MCF 10A (cell line): Measurements from ENCODE around the gene GIT2. TPM values are rescaled to one million over a fixed set of nuclear protein-coding genes. Genes with fewer than 3 reads are reported as not detected.
"Not testable (repeated sequence)": the region's sequence is repeated elsewhere in the genome, so short reads cannot be mapped to it uniquely, and the experiment has no call there.

Source experiments
- BruUV-seq: library from RNA; stranded (reverse); fragments of 400-500 nt; replicated peaks from 2 replicates; lab custom pipeline; 2021; lab: Mats Ljungman, UMichigan
- CTCF ChIA-PET: fragments of 300-600 bp; sonication (Branson Sonifier 250); formaldehyde crosslinking; extraction: SDS; loops from one replicate; lab custom pipeline; 2021; ENCODE audit warnings: antibody characterized with exemption, inconsistent platforms; lab: Yijun Ruan, JAX
- POLR2A ChIA-PET: fragments of 300-600, 350-650 bp; sonication (Branson Sonifier 250); formaldehyde crosslinking; extraction: SDS; loops from one replicate; lab custom pipeline; 2020; ENCODE audit warnings: antibody characterized with exemption, inconsistent platforms; lab: Yijun Ruan, JAX
- DNase-seq: peaks from one replicate; pipeline ENCODE4 v3.0.0-alpha.2; 2018; ENCODE audit not compliant: unreplicated experiment
- H3K27ac Mint-ChIP-seq: one replicate; pipeline ENCODE4 v1.8.0; 2022; ENCODE audit warnings: mild to moderate bottlenecking, low read depth, mixed read lengths; ENCODE audit not compliant: unreplicated experiment
- H3K27me3 Mint-ChIP-seq: one replicate; pipeline ENCODE4 v1.8.0; 2022; ENCODE audit warnings: mixed read lengths; ENCODE audit not compliant: insufficient read depth, unreplicated experiment
- H3K36me3 Mint-ChIP-seq: one replicate; pipeline ENCODE4 v1.8.0; 2022; ENCODE audit warnings: mild to moderate bottlenecking, moderate library complexity, mixed read lengths; ENCODE audit not compliant: insufficient read depth, unreplicated experiment
- H3K4me1 Mint-ChIP-seq: one replicate; pipeline ENCODE4 v1.8.0; 2022; ENCODE audit warnings: mixed read lengths; ENCODE audit not compliant: insufficient read depth, unreplicated experiment
- H3K4me3 Mint-ChIP-seq: one replicate; pipeline ENCODE4 v1.8.0; 2022; ENCODE audit warnings: mild to moderate bottlenecking, moderate library complexity, mixed read lengths; ENCODE audit not compliant: unreplicated experiment
- H3K9me3 Mint-ChIP-seq: one replicate; pipeline ENCODE4 v1.8.0; 2022; ENCODE audit warnings: mixed read lengths; ENCODE audit not compliant: unreplicated experiment
- intact Hi-C: fragments of 100-400 bp; cut with micrococcal nuclease; formaldehyde crosslinking; loops from 2 replicates; pipeline ENCODE4 v1.14.1; 2022
- total RNA-seq: library from RNA; stranded (reverse); gene quantifications from 2 replicates; pipeline ENCODE4 v1.2.3, GENCODE V29; 2022
- TF ChIP-seq, protein P1 (sequence below): fragments of 200-600 bp; IDR thresholded peaks from one replicate; pipeline ENCODE4 v1.8.0; 2022; ENCODE audit warnings: antibody characterized with exemption, mild to moderate bottlenecking; ENCODE audit not compliant: unreplicated experiment

The GIT2 gene
- total RNA-seq, 1 experiment from 2014 or later, result 30.0 TPM

DNA sequence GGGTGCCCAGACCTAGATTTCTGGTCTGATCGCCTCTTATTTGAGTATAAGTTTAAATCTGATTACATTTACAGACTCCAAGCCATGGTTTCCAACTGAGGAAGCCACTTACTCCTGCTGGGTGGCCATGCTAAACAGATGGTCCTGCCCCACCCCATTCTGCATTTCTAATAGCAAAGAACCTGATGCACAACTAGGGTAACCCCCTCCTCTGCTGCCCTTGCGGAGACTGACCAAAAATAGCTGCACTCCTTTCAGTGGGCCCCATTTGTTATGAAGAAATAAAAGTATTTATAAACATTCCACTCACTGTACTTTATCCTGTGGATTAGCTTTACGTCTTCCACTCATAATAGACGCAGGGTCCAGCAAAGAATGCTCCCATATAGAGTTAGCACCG is 6.8 kb downstream of the GIT2 start:
- POLR2A ChIA-PET, result interaction anchor here (0.5 kb wide), 1 partner anchor 93 kb away, joined by 3 read pairs; no protein-coding TSS in a partner anchor
- peaks cover 3% of the 10 kb centered on the region for H3K4me1 Mint-ChIP-seq

DNA sequence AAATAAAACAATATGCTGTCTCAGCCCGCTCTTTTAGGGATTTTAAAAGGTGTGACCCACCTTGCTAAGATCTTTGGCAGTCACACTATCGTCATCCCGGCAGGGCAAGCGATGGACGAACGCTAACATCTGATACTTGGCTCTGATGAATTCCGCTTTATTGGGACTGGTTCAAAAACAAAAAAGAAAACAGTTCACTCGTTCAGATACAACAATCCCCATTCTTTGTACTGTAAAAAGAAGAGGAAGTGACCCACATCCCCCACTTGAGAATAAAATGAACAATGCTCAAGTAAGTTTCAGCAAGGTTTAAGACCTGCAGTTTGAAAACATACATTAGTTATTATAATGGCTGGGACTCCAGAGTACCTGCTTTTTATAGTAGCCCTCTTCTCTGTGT is 7.3 kb downstream of the GIT2 start:
- TF ChIP-seq, protein P1, sequence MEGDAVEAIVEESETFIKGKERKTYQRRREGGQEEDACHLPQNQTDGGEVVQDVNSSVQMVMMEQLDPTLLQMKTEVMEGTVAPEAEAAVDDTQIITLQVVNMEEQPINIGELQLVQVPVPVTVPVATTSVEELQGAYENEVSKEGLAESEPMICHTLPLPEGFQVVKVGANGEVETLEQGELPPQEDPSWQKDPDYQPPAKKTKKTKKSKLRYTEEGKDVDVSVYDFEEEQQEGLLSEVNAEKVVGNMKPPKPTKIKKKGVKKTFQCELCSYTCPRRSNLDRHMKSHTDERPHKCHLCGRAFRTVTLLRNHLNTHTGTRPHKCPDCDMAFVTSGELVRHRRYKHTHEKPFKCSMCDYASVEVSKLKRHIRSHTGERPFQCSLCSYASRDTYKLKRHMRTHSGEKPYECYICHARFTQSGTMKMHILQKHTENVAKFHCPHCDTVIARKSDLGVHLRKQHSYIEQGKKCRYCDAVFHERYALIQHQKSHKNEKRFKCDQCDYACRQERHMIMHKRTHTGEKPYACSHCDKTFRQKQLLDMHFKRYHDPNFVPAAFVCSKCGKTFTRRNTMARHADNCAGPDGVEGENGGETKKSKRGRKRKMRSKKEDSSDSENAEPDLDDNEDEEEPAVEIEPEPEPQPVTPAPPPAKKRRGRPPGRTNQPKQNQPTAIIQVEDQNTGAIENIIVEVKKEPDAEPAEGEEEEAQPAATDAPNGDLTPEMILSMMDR, result no peak
- intact Hi-C loops, result no loop called here
- Mint-ChIP-seq H3K9me3 (no peaks in the 10 kb centered on the region), H3K27ac (no peak overlapping the region), H3K27me3 (no peaks in the 10 kb centered on the region), H3K36me3 (peaks cover 50% of the 10 kb centered on the region), H3K4me1 (no peaks in the 10 kb centered on the region), H3K4me3 (no peak overlapping the region)
- BruUV-seq, result no TSS peak
- POLR2A ChIA-PET, result interaction anchor here (0.5 to 0.7 kb wide), 2 partner anchors 26 to 92 kb away, joined by 3 read pairs; no protein-coding TSS in a partner anchor
- DNase-seq, result no peak
- CTCF ChIA-PET, result no interaction called here

More for the DNA sequence above, 6.8 kb downstream of the GIT2 start:
- Mint-ChIP-seq H3K36me3 (peaks cover 46% of the 10 kb centered on the region), H3K27ac (no peak overlapping the region), H3K9me3 (no peaks in the 10 kb centered on the region), H3K4me3 (no peak overlapping the region), H3K27me3 (no peaks in the 10 kb centered on the region)
- BruUV-seq, result no TSS peak
- DNase-seq, result no peak
- TF ChIP-seq, protein P1, result no peak
- CTCF ChIA-PET, result no interaction called here
- intact Hi-C loops, result no loop called here

DNA sequence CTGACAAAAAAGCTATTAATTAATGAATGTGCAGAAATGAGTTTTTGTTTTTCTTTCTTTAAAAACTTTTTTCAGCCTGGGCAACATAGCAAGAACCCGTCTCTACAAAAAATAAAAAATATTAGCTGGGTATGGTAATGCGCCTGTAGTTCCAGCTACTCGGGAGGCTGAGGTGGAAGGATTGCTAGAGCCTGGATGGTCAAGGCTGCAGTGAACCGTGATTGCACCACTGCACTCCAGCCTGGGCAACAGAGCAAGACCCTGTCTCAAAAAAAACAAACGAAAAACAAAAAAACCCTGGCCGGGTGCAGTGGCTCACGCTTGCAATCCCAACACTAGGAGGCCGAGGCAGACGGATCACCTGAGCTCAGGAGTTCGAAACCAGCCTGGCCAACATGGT is 7.9 kb downstream of the GIT2 start:
- no peaks in the 10 kb centered on the region for H3K27me3 Mint-ChIP-seq
- TF ChIP-seq, protein P1, result no peak
- no peaks in the 10 kb centered on the region for H3K9me3 Mint-ChIP-seq
- H3K36me3 Mint-ChIP-seq, result peaks cover 56% of the 10 kb centered on the region
- H3K27ac Mint-ChIP-seq, result no peak overlapping the region
- no TSS peak for BruUV-seq
- intact Hi-C loops, result no loop called here
- no peak overlapping the region for H3K4me3 Mint-ChIP-seq
- ChIA-PET CTCF (no interaction called here), POLR2A (interaction anchor here (0.7 to 1.3 kb wide), 2 partner anchors 11 to 25 kb away, joined by 3 to 4 read pairs; partner anchors contain the start of gene ANKRD13A)
- H3K4me1 Mint-ChIP-seq, result no peaks in the 10 kb centered on the region
- no peak for DNase-seq

DNA sequence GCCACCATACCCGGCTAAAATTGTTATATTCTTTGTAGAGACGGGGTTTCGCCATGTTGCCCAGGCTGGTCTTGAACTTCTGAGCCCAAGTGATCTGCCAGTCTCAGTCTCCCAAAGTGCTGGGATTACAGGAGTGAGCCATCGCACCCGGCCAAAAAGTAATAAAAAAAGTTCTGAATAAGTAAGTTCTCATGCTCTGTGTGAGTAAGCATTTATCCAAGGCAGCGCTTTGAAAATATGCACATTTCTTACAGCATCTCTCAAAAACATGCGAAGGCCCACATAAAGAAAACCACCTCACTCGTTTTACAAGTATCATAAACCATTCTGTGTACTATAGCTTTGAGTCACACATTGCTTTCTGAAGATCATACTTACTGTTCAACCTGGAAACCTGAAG is 8.6 kb downstream of the GIT2 start:
- no TSS peak for BruUV-seq
- H3K4me1 Mint-ChIP-seq, result no peaks in the 10 kb centered on the region
- no peak for DNase-seq
- H3K27me3 Mint-ChIP-seq, result no peaks in the 10 kb centered on the region
- intact Hi-C loops, result no loop called here
- TF ChIP-seq, protein P1, result no peak
- peaks cover 63% of the 10 kb centered on the region for H3K36me3 Mint-ChIP-seq
- H3K27ac Mint-ChIP-seq, result no peak overlapping the region
- ChIA-PET POLR2A (interaction anchor here (1.3 kb wide), 1 partner anchor 11 kb away, joined by 4 read pairs; the partner anchor contains the start of gene ANKRD13A), CTCF (no interaction called here)
- H3K9me3 Mint-ChIP-seq, result no peaks in the 10 kb centered on the region
- no peak overlapping the region for H3K4me3 Mint-ChIP-seq

DNA sequence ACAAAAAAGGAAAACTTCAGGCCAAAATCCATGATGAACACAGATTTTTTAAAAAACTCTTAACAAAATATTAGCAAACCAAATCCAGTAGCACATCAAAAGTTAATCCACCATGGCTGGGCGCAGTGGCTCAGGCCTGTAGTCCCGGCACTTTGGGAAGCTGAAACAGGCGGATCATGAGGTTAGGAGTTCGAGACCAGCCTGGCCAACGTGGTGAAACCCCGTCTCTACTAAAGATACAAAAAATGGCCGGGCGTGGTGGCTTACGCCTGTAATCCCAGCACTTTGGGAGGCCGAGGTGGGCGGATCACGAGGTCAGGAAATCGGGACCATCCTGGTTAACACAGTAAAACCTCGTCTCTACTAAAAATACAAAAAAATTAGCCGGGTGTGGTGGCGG is 9.9 kb downstream of the GIT2 start:
- intact Hi-C loops, H3K4me1 Mint-ChIP-seq, H3K9me3 Mint-ChIP-seq, POLR2A ChIA-PET, DNase-seq, H3K27ac Mint-ChIP-seq, CTCF ChIA-PET, H3K27me3 Mint-ChIP-seq, BruUV-seq, H3K4me3 Mint-ChIP-seq: not testable (repeated sequence)
- peaks cover 77% of the 10 kb centered on the region for H3K36me3 Mint-ChIP-seq
